ENCODE data around the gene DBF4B.
"Not testable (repeated sequence)": the region's sequence is repeated elsewhere in the genome, so short reads cannot be mapped to it uniquely, and the experiment has no call there.

DBF4B gene

DNA sequence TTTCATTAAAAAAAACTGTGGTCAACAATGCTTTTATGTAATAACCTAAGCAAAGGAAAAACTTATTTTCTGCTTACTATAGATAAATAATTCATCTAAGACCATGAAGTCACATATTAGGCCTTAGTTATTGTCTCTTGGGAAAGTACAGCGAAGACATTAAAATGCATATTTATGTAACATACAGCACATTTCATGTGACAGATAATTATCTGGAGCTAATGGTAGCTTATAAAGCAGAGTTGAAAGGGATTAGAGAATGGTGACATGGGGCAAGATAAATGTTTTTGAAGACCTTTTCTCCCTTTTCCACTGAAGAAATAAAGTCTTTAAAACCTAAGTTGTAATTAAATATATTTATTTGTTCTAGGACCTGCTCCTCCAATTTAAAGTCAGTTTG, 42.5 kb upstream of the DBF4B start:
- TF ChIP-seq, protein P1, sequence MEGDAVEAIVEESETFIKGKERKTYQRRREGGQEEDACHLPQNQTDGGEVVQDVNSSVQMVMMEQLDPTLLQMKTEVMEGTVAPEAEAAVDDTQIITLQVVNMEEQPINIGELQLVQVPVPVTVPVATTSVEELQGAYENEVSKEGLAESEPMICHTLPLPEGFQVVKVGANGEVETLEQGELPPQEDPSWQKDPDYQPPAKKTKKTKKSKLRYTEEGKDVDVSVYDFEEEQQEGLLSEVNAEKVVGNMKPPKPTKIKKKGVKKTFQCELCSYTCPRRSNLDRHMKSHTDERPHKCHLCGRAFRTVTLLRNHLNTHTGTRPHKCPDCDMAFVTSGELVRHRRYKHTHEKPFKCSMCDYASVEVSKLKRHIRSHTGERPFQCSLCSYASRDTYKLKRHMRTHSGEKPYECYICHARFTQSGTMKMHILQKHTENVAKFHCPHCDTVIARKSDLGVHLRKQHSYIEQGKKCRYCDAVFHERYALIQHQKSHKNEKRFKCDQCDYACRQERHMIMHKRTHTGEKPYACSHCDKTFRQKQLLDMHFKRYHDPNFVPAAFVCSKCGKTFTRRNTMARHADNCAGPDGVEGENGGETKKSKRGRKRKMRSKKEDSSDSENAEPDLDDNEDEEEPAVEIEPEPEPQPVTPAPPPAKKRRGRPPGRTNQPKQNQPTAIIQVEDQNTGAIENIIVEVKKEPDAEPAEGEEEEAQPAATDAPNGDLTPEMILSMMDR (IDR thresholded peaks at IDR 0.05) = no peak
- Histone ChIP-seq H3K4me3 (ENCODE audit: low read depth, low read length) (no peak overlapping the region), H3K9ac (no peak overlapping the region), H3K36me3 (ENCODE audit: control insufficient read depth, insufficient read depth, low read length) (no peaks in the 10 kb centered on the region), H3K4me1 (no peaks in the 10 kb centered on the region), H3K79me2 (no peaks in the 10 kb centered on the region), H3K27me3 (ENCODE audit: control insufficient read depth, insufficient read depth, low read length) (no peaks in the 10 kb centered on the region), H2AFZ (no peak overlapping the region), H3K27ac (no peak overlapping the region), H3K4me2 (ENCODE audit: low read length) (no peak overlapping the region), H3K9me3 (ENCODE audit: control insufficient read depth, low read length) (no peaks in the 10 kb centered on the region)

DNA sequence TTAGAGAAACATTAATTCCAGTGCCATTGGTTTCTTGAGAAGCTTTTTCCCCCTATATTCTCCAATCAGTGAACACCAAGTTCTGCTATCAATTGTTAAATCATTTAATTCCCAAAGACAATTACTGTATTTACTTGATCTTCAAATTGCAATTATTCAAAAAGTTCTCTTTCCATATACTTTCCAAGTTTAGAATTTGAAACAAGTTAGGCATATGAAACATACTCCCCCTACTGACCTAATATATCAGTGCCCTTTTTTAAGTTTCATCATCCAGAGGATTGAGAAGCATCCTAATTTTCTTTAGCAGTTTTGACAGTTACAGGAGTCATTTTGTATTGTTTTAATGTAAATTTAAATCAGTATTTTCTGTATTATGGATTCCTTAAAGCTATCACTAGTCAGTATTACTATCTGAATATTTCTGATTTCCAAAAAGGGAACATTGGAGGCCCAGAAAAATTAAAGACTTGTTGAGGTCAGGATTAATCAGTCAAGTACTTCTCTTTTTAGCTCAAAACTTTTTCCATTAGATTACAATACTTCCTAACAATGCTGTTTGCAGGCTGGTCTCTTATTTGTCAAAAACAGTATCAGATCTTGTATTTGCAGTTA, 35.9 kb upstream of the DBF4B start:
- no peak overlapping the region for H3K27ac ChIP-seq
- no peaks in the 10 kb centered on the region for H3K9me3 ChIP-seq (ENCODE audit: control insufficient read depth, low read length)
- no peaks in the 10 kb centered on the region for H3K4me1 ChIP-seq
- H3K4me3 ChIP-seq (ENCODE audit: low read depth, low read length) = no peak overlapping the region
- H3K36me3 ChIP-seq (ENCODE audit: control insufficient read depth, insufficient read depth, low read length) = no peaks in the 10 kb centered on the region
- no peak overlapping the region for H2AFZ ChIP-seq
- no peak overlapping the region for H3K9ac ChIP-seq
- no peaks in the 10 kb centered on the region for H3K27me3 ChIP-seq (ENCODE audit: control insufficient read depth, insufficient read depth, low read length)
- TF ChIP-seq, protein P1 (IDR thresholded peaks at IDR 0.05) = peak; percentile 46
- no peaks in the 10 kb centered on the region for H3K79me2 ChIP-seq
- no peak overlapping the region for H3K4me2 ChIP-seq (ENCODE audit: low read length)

DNA sequence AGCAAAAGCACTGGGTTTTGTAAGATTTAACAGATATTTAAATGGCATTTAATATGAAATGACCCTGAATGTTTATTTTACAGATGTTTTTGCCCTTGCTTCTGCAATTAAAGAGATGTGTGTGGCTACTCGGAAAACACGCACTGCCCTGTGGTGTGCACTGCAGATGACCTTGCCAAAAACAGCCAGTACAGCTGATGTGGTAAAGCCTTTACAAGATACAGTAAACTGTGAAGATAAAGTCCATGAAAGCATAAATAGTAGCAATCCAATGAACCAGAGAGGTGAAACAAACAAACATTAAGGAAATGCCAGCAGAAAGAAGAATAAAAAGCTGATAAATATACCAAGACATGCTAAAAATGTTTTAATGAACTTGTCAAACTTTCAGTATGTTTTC, 34.6 kb upstream of the DBF4B start:
- Histone ChIP-seq H3K27me3 (ENCODE audit: control insufficient read depth, insufficient read depth, low read length) (no peaks in the 10 kb centered on the region), H3K9me3 (ENCODE audit: control insufficient read depth, low read length) (no peaks in the 10 kb centered on the region), H3K4me1 (no peaks in the 10 kb centered on the region), H3K27ac (no peak overlapping the region), H3K4me3 (ENCODE audit: low read depth, low read length) (no peak overlapping the region), H3K79me2 (no peaks in the 10 kb centered on the region), H3K9ac (no peak overlapping the region), H3K36me3 (ENCODE audit: control insufficient read depth, insufficient read depth, low read length) (no peaks in the 10 kb centered on the region), H2AFZ (no peak overlapping the region), H3K4me2 (ENCODE audit: low read length) (no peak overlapping the region)
- TF ChIP-seq, protein P1 (IDR thresholded peaks at IDR 0.05) = no peak

DNA sequence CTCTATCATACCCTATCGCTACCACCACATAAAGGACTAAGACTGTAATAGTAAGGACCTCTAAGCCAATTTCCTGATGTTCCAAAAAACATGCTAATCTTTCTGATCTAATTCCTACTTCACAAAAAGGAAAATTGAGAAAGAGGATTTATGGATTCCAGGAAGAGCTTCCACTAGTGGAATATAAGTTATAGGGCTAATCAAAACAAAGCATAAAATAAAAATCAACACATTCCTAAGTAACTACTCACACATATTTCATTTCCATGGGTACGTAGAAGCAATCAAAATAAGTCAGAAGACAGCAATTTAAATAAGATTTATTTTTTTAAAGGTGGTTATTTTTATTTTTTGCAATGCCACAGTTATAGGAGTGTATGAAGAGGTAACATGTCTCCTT, 31.3 kb upstream of the DBF4B start:
- TF ChIP-seq, protein P1 (IDR thresholded peaks at IDR 0.05) = no peak
- Histone ChIP-seq H3K36me3 (ENCODE audit: control insufficient read depth, insufficient read depth, low read length) (no peaks in the 10 kb centered on the region), H3K27me3 (ENCODE audit: control insufficient read depth, insufficient read depth, low read length) (no peaks in the 10 kb centered on the region), H3K79me2 (no peaks in the 10 kb centered on the region), H3K27ac (no peak overlapping the region), H3K9me3 (ENCODE audit: control insufficient read depth, low read length) (no peaks in the 10 kb centered on the region), H3K4me1 (no peaks in the 10 kb centered on the region), H3K4me3 (ENCODE audit: low read depth, low read length) (no peak overlapping the region), H3K9ac (no peak overlapping the region), H2AFZ (no peak overlapping the region), H3K4me2 (ENCODE audit: low read length) (no peak overlapping the region)

DNA sequence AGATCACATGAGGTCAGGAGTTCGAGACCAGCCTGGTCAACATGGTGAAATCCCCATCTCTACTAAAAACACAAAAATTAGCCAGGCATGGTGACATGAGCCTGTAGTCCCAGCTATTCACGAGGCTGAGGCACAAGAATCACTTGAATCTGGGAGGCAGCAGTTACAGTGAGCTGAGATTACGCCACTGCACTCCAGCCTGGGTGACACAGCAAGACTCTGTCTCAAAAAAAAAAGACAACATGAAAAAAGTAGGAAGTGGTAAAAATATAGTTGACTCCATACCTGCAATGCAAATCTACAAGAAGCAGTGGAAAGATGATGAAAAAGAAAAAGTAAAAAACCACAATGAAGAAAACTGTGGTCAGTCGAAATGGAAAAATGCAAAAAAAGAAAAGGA, 25.2 kb upstream of the DBF4B start:
- H3K27ac ChIP-seq; H3K4me3 ChIP-seq (ENCODE audit: low read depth, low read length); H3K27me3 ChIP-seq (ENCODE audit: control insufficient read depth, insufficient read depth, low read length); H3K4me2 ChIP-seq (ENCODE audit: low read length); H2AFZ ChIP-seq; H3K9me3 ChIP-seq (ENCODE audit: control insufficient read depth, low read length); H3K9ac ChIP-seq; H3K36me3 ChIP-seq (ENCODE audit: control insufficient read depth, insufficient read depth, low read length); H3K79me2 ChIP-seq; H3K4me1 ChIP-seq: not testable (repeated sequence)
